Measurements from ENCODE around the gene GRIN1. TPM values are rescaled to one million over a fixed set of nuclear protein-coding genes. Genes with fewer than 3 reads are reported as not detected.

The GRIN1 gene
- total RNA-seq, 1 experiment from 2014 or later = 2.9 TPM

GRCh38 chr9:137214620-137215019, 75.7 kb downstream of the GRIN1 start:
- no peak overlapping the region for H3K56ac ChIP-seq (ENCODE audit: insufficient read length, low read depth, low read length)
- H4K91ac ChIP-seq (ENCODE audit: insufficient read length, low read depth, low read length) = no peak overlapping the region
- no peaks in the 10 kb centered on the region for H3K9me3 ChIP-seq (ENCODE audit: control insufficient read depth, low read depth, low read length)
- no peak overlapping the region for H2BK20ac ChIP-seq (ENCODE audit: low read depth, low read length, poor library complexity, severe bottlenecking)
- H3K4me1 ChIP-seq (ENCODE audit: insufficient read depth, low read length) = no peaks in the 10 kb centered on the region; the same call in 1 of the 2 replicates
- no CpG with 5 or more reads among the region's 19 CpGs for WGBS (ENCODE audit: extremely low coverage, insufficient read length, low lambda C conversion rate)
- Mint-ChIP-seq H3K9me3 (no peaks in the 10 kb centered on the region), H3K36me3 (ENCODE audit: insufficient read depth in 1 of 3, low read depth in 3 of 3) (peaks cover 5 to 29% (median 17%) of the 10 kb centered on the region in 3 experiments; a peak in 5 of 7 replicates), H3K27ac (no peak overlapping the region), H3K4me3 (no peak overlapping the region), H3K27me3 (ENCODE audit: low read depth) (no peaks in the 10 kb centered on the region), H3K4me1 (peaks cover 4 to 5% of the 10 kb centered on the region in 2 experiments)
- H3K23me2 ChIP-seq (ENCODE audit: insufficient read length, low read depth, low read length, poor library complexity, severe bottlenecking) = no peaks in the 10 kb centered on the region
- H3K9ac ChIP-seq (ENCODE audit: extremely low read depth, insufficient read length, low read length) = no peak overlapping the region
- no peak for DNase-seq
- no peak overlapping the region for H4K5ac ChIP-seq (ENCODE audit: insufficient read length, low read depth, low read length)
- no peak overlapping the region for H3K4ac ChIP-seq (ENCODE audit: low read depth, low read length)
- no peaks in the 10 kb centered on the region for H4K20me1 ChIP-seq (ENCODE audit: control insufficient read depth, insufficient read depth, insufficient read length)
- H2BK15ac ChIP-seq (ENCODE audit: low read depth, low read length) = no peak overlapping the region
- no peak overlapping the region for H3T11ph ChIP-seq (ENCODE audit: low read length)
- no peaks in the 10 kb centered on the region for H3K27me3 ChIP-seq (ENCODE audit: insufficient read depth, low read length)
- no peak overlapping the region for H2AFZ ChIP-seq (ENCODE audit: low read length)
- H4K8ac ChIP-seq (replicated peaks; ENCODE audit: insufficient read length, low read depth, low read length) = no peak overlapping the region
- H3K14ac ChIP-seq (ENCODE audit: insufficient read depth, low read length) = no peak overlapping the region
- no peak overlapping the region for H3K4me2 ChIP-seq (ENCODE audit: insufficient read depth, insufficient read length, low read length)
- H3K23ac ChIP-seq (ENCODE audit: insufficient read length, low read depth, low read length) = no peak overlapping the region
- H2BK5ac ChIP-seq (ENCODE audit: insufficient read length, low read length) = no peak overlapping the region
- TF ChIP-seq CTCF (conservative IDR thresholded peaks at IDR 0.05) = no peak
- no peak overlapping the region for H2BK120ac ChIP-seq (ENCODE audit: low read depth, low read length, poor library complexity, severe bottlenecking)
- no peaks in the 10 kb centered on the region for H3K79me2 ChIP-seq (ENCODE audit: insufficient read depth, low read length)
- no peak overlapping the region for H2BK12ac ChIP-seq (ENCODE audit: insufficient read length, low read depth, low read length)
- H3K18ac ChIP-seq (ENCODE audit: insufficient read length, low read depth, low read length) = no peak overlapping the region
- H3K27ac ChIP-seq (ENCODE audit: insufficient read length, low read depth, low read length) = no peak overlapping the region
- H2AK5ac ChIP-seq (ENCODE audit: insufficient read length, low read length) = no peak overlapping the region
- H3K79me1 ChIP-seq (ENCODE audit: insufficient read depth, low read depth, low read length, poor library complexity, severe bottlenecking) = no peaks in the 10 kb centered on the region

All from H9 (cell line).